Medulla oblongata (tissue), 1 donor: Measurements from ENCODE around the gene SMIM29.

Source experiments
- DNase-seq: peaks from one replicate; pipeline ENCODE4 v3.0.0-alpha.2; 2015; ENCODE audit errors: extremely low spot score

The SMIM29 gene

GRCh38 chr6:34226066-34226465 is 22.7 kb downstream of the SMIM29 start:
- DNase-seq, result no peak

DNA sequence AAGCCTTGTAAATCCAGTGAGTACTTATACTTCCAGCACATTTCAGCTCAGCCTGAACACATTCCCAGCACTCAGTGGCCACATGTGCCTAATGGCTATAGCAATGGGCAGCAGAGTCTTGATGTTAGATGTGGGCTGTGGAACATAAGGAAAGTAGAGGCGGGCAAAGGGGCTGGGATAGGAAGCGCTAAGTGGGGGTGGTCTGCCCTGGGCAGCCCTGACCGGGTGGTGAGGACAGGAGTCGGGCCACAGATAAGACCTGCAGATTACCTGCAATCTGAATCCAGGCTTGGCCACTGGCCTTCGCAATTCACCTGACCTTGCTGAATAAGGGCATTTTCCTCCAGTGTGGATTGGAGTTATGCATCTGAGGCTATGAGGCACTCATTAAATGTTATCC is 23.3 kb downstream of the SMIM29 start:
- no peak for DNase-seq

DNA sequence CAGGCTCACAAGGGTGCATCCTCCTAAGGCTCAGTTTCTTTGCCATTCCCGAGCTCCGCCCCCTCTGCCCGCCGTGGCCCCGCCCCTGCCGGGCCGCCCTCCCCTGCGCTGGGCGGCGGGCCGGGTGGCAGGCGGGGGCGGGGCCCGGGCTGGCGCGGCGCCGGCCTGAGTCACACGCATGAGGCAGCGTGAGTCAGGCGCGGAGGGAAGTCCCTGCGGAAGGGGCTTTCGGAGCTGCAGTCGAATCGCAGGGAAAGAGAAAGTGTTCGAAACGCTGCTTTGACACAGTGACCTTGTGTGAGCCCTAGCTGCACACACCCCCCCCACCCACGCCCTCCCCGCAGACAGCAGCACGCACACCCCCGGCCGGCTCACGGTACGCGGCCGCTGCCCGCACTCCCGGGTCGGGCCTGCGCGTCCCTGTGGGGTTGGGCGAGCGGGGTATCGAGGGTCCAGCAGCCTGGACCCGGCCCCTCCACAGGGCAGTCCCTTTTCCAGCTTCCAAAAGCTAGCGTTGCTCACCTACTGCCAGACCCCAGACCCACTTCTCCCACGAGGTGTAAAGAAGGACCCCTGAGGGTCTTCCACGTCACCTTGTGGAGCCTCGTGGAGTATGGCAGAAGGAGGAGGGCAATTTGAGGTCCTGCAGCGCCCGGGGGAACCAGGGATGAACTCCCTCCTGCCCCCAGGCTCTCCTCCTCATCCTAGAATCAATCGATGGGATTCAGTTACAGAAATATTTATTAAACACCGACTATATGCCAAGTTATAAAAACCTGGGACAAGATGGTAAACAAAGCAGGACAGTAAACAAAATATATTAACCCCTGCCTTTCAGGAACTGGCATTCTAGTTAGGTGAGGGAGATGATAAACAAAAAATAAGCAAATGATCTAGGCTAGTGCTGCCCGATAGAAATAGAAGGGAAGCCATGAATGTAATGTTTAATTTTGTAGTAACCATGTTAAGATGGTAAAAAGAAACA is 24.6 kb downstream of the SMIM29 start:
- DNase-seq, result peak; percentile 94

DNA sequence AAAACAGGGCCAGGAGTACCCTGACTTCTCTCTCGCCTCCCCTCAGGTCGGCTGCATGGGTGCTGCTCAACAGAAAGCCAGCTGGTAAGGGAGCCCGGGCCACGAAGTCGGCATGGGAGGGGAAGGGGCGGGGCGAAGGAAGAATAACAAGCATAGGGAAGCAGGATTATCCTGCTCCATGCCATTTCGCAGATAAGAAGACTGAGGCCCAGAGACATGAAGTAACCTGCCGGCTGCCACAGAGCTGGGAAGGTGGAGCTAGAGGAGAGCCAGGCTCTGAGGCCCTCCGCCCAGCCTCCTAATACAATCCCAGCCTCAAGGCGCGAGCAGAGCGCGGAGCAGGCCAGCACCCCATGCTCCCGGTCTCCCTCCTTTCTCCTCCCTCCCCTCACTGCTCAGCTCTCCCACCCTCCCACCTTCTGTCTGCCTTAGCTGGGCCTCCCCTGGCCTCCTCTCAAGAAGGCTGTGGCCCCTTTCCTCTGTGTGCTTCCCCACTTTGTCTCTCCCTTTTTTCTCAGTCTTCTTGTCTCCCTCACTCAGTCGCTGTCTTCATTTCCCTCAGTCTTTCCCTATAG is 25.3 kb downstream of the SMIM29 start:
- no peak for DNase-seq

DNA sequence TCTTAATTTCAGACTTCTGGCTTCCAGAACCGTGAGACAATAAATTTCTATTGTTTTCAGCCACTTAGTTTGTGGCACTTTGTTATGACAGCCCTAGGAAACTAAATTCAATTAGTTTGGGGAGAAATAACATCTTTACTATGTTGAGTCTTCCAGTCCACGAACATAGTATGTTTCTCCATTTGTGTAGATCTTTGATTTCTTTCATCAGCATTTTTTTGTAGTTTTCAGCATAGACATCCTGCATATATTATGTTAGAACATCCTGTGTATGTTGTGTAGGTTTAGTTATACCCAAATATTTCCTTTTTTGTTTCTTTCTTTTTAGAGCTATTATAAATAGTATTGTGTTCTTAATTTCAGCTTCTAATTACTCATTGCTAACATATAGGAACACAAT is 30.1 kb downstream of the SMIM29 start:
- no peak for DNase-seq

- DNase-seq, result no peak
Observed at GRCh38 chr6:34213772-34214171, 35.0 kb downstream of the SMIM29 start.

- DNase-seq, result no peak
Observed at GRCh38 chr6:34207695-34208443, 40.9 kb downstream of the SMIM29 start.

DNA sequence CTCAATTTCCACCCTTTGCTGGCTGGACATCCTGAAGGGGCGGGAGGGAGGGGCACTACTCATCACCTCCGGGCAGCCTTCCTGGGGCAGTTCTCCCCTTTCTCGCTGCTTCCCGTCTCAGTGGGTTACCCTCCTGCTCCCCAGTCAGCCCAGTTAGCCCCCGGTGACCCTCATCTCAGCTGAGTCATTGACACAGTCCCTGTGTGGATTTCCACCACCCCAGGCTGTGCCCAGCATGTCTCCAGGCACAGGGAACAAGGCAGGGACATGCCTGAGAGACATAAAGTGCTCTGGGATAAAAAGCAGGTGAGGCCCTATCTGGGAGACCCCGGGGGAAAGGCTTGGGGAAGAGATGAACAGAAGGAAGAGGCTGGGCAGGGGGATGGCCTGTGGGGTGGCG is 42.1 kb downstream of the SMIM29 start:
- no peak for DNase-seq

GRCh38 chr6:34205916-34206315 is 42.9 kb downstream of the SMIM29 start:
- DNase-seq, result no peak

GRCh38 chr6:34205466-34205865 is 43.3 kb downstream of the SMIM29 start:
- DNase-seq, result no peak

- DNase-seq, result no peak
Observed at GRCh38 chr6:34204693-34205092, 44.1 kb downstream of the SMIM29 start.

- no peak for DNase-seq
Observed at GRCh38 chr6:34202329-34203201, 46.2 kb downstream of the SMIM29 start.

DNA sequence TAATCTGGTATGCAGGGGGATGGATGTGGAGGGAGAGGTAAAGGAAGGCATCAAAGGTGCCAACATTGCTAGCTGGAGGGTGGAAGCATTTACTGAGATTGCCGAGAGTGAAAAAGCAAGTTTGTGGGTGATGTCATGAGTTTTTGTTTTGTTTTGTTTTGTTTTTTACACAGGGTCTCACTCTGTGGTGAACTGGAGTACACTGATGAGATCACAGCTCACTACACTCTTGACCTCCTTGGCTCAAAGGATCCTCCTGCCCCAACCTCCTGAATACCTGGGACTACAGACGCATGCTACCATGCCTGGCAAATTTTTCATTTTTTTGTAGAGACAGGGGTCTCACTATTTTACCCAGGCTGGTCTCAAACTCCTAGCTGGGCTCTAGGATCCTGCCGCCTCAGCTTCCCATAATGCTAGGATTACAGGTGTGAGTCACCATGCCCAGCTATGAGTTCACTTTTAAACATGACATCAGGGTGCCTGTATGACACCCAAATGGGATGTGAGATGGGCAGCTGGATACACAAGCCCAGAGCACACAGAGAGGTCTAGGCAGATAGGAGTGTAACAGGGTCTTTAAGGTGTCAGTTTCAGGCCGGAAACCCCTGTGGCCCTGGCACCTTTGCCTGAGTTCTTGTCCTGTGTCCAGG is 47.2 kb downstream of the SMIM29 start:
- DNase-seq, result no peak

GRCh38 chr6:34200340-34200971 is 48.4 kb downstream of the SMIM29 start:
- DNase-seq, result no peak

DNA sequence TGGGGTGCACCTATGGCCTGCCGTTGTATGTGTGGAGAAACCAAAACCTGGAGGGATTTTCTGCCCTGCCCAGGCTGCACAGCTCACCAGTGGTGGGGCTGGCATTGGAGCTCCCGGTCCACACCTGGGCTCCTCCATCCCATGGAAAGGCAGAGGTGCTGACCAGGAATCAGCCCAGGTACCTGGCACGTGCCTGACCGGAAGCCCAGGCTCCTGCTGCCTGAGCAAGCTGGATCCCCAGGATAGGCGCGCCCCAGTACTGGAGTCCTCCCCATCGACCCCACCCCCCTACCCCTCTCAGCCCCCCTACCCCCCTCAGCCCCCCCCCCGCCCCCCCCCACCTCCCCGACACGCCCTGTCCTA is 52.0 kb downstream of the SMIM29 start:
- DNase-seq, result no peak
